PC-3 (cell line): ENCODE results near the gene EHBP1. TPM values are rescaled to one million over a fixed set of nuclear protein-coding genes. Genes with fewer than 3 reads are reported as not detected.
A peak's percentile ranks its signal among the peaks of the same experiment; 100 is the strongest.

Source experiments
- ATAC-seq: fragments of 200-7000 bp; cut with Tn5 transposase; 2 replicates; pipeline ENCODE4 v1.9.1; 2020; ENCODE audit warnings: mild to moderate bottlenecking, moderate library complexity
- BruUV-seq: library from RNA; stranded (reverse); fragments of 400-500 nt; replicated peaks from 2 replicates; lab custom pipeline; 2021; lab: Mats Ljungman, UMichigan
- CTCF ChIA-PET: fragments of 300-600 bp; sonication (Branson Sonifier 250); formaldehyde crosslinking; loops from one replicate; lab custom pipeline; 2022; ENCODE audit warnings: antibody characterized with exemption; lab: Charles Lee
- POLR2A ChIA-PET: fragments of 300-600 bp; sonication (Branson Sonifier 250); formaldehyde crosslinking; loops from one replicate; lab custom pipeline; 2022; ENCODE audit warnings: antibody characterized with exemption; ENCODE audit not compliant: unreplicated experiment; lab: Charles Lee
- DNase-seq: peaks from one replicate; pipeline ENCODE4 v3.0.0-alpha.2; 2015
- H2AFZ ChIP-seq: fragments of 300-600 bp; sonication (generic); 2 replicates; pipeline ENCODE4 v1.6.0; 2016; ENCODE audit warnings: antibody characterized with exemption, low read length
- H3F3A ChIP-seq: fragments of 300-600 bp; sonication (generic); one replicate; pipeline ENCODE4 v1.6.0; 2017; ENCODE audit warnings: antibody characterized with exemption, low read length, control low read depth, mild to moderate bottlenecking; ENCODE audit not compliant: unreplicated experiment
- H3K27ac ChIP-seq: fragments of 300-600 bp; sonication (generic); 2 replicates; pipeline ENCODE4 v1.5.1; 2016; ENCODE audit warnings: mild to moderate bottlenecking, low read length
- H3K27me3 ChIP-seq: fragments of 300-600 bp; sonication (generic); 2 replicates; pipeline ENCODE4 v1.6.1; 2016; ENCODE audit warnings: low read length, mixed read lengths
- H3K36me3 ChIP-seq: fragments of 300-600 bp; sonication (generic); 2 replicates; pipeline ENCODE4 v1.6.1; 2016; ENCODE audit warnings: low read depth, mixed run types, low read length, mixed read lengths
- H3K4me1 ChIP-seq: fragments of 300-600 bp; sonication (generic); 2 replicates; pipeline ENCODE4 v1.5.1; 2016; ENCODE audit warnings: low read length; ENCODE audit not compliant: insufficient read depth
- H3K4me2 ChIP-seq: fragments of 300-600 bp; sonication (generic); 2 replicates; pipeline ENCODE4 v1.6.0; 2016; ENCODE audit warnings: low read length
- H3K4me3 ChIP-seq: fragments of 300-600 bp; sonication (generic); 2 replicates; pipeline ENCODE4 v1.5.1; 2016; ENCODE audit warnings: mild to moderate bottlenecking, low read length, mixed read lengths
- H3K79me2 ChIP-seq: fragments of 300-600 bp; sonication (generic); 2 replicates; pipeline ENCODE4 v1.6.1; 2017; ENCODE audit warnings: low read length, mixed read lengths
- H3K9ac ChIP-seq: fragments of 300-600 bp; sonication (generic); 2 replicates; pipeline ENCODE4 v1.6.0; 2016; ENCODE audit warnings: mild to moderate bottlenecking, low read length
- H3K9me2 ChIP-seq: fragments of 300-600 bp; sonication (generic); replicated peaks from 2 replicates; pipeline ENCODE4 v1.6.1; 2016; ENCODE audit warnings: mixed run types, low read length, mixed read lengths
- H3K9me3 ChIP-seq: fragments of 300-600 bp; sonication (generic); 2 replicates; pipeline ENCODE4 v1.6.1; 2016; ENCODE audit warnings: low read length, mixed read lengths
- H4K20me1 ChIP-seq: fragments of 300-600 bp; sonication (generic); 2 replicates; pipeline ENCODE4 v1.6.1; 2016; ENCODE audit warnings: low read length, mixed read lengths
- CTCF ChIP-seq: fragments of 300-600 bp; sonication (generic); conservative IDR thresholded peaks from 2 replicates; pipeline ENCODE4 v1.5.1; 2017; ENCODE audit warnings: antibody characterized with exemption, low read depth, mild to moderate bottlenecking, low read length
- EZH2 ChIP-seq: fragments of 300-600 bp; sonication (generic); IDR thresholded peaks from one replicate; pipeline ENCODE4 v1.6.1; 2017; ENCODE audit warnings: antibody characterized with exemption, mild to moderate bottlenecking, low read length; ENCODE audit not compliant: unreplicated experiment
- EZH2phosphoT487 ChIP-seq: fragments of 300-600 bp; sonication (generic); IDR thresholded peaks from 2 replicates; pipeline ENCODE4 v1.6.1; 2018; ENCODE audit warnings: mild to moderate bottlenecking, antibody characterized with exemption, low read length, borderline replicate concordance
- intact Hi-C: fragments of 100-400 bp; cut with micrococcal nuclease; formaldehyde crosslinking; loops from 2 replicates; pipeline ENCODE4 v1.9.0; 2023
- total RNA-seq: library from RNA; depleted of rRNA; stranded (reverse); fragments of >200 nt; gene quantifications from 2 replicates; pipeline ENCODE4 v1.2.3, GENCODE V29; 2014

EHBP1 gene
- total RNA-seq, 1 experiment from 2014 or later, result 25.7 TPM

GRCh38 chr2:62706721-62707521, 1.4 kb downstream of the EHBP1 start:
- H3K4me3 ChIP-seq, result peak overlapping the region; percentile 76
- peaks cover 59% of the 10 kb centered on the region for H3K79me2 ChIP-seq
- peak overlapping the region; percentile 73; the same call in 1 of the 2 replicates for H2AFZ ChIP-seq
- peak overlapping the region; percentile 76 for H3K9ac ChIP-seq
- TF ChIP-seq CTCF (no peak), EZH2 (no peak), EZH2phosphoT487 (no peak)
- peaks cover 35% of the 10 kb centered on the region for H3K36me3 ChIP-seq
- H3K27me3 ChIP-seq, result no peaks in the 10 kb centered on the region
- BruUV-seq, result TSS peak; percentile 33
- no peaks in the 10 kb centered on the region for H3K9me3 ChIP-seq
- peaks cover 42% of the 10 kb centered on the region for H3K4me1 ChIP-seq
- POLR2A ChIA-PET, result no interaction called here
- H3K9me2 ChIP-seq, result no peaks in the 10 kb centered on the region
- DNase-seq, result peak; percentile 7
- intact Hi-C loops, result no loop called here
- H3F3A ChIP-seq, result no peaks in the 10 kb centered on the region
- H3K27ac ChIP-seq, result no peak overlapping the region
- no peaks in the 10 kb centered on the region for H4K20me1 ChIP-seq
- ATAC-seq, result no peak
- H3K4me2 ChIP-seq, result peak overlapping the region; percentile 91
- CTCF ChIA-PET, result no interaction called here

GRCh38 chr2:62708751-62709150, 3.2 kb downstream of the EHBP1 start:
- no peak for TF ChIP-seq EZH2
- no peak for TF ChIP-seq CTCF
- TF ChIP-seq EZH2phosphoT487, result no peak
- H3F3A ChIP-seq, result no peaks in the 10 kb centered on the region
- no peaks in the 10 kb centered on the region for H4K20me1 ChIP-seq
- ChIA-PET CTCF (no interaction called here), POLR2A (no interaction called here)
- H3K27me3 ChIP-seq, result no peaks in the 10 kb centered on the region
- DNase-seq (no peak), ATAC-seq (no peak)
- peaks cover 35% of the 10 kb centered on the region for H3K36me3 ChIP-seq
- H3K27ac ChIP-seq, result no peak overlapping the region
- intact Hi-C loops, result no loop called here
- H3K4me1 ChIP-seq, result peaks cover 42% of the 10 kb centered on the region
- H3K9me3 ChIP-seq, result no peaks in the 10 kb centered on the region
- H3K4me2 ChIP-seq, result peak overlapping the region; percentile 91
- H3K9me2 ChIP-seq, result no peaks in the 10 kb centered on the region
- H3K79me2 ChIP-seq, result peaks cover 75% of the 10 kb centered on the region
- BruUV-seq, result no TSS peak
- no peak overlapping the region for H3K9ac ChIP-seq
- H3K4me3 ChIP-seq, result peak overlapping the region; percentile 76
- H2AFZ ChIP-seq, result no peak overlapping the region
